Stimulated activated CD4-positive, alpha-beta T cell treated with anti-CD3 and anti-CD28 coated beads, TNF-alpha, amount 100 ng/mL, for 1 hour (primary cell): Measurements from ENCODE around the gene XRCC6.
"Not testable (repeated sequence)": the region's sequence is repeated elsewhere in the genome, so short reads cannot be mapped to it uniquely, and the experiment has no call there.

ENCODE experiments used
- DNase-seq, 3 donors: peaks; one replicate each; pipeline ENCODE4 v3.0.0-alpha.2; 2020; ENCODE audit warnings: low read depth in 3 of 3, low spot score in 1 of 3

Gene XRCC6

DNA sequence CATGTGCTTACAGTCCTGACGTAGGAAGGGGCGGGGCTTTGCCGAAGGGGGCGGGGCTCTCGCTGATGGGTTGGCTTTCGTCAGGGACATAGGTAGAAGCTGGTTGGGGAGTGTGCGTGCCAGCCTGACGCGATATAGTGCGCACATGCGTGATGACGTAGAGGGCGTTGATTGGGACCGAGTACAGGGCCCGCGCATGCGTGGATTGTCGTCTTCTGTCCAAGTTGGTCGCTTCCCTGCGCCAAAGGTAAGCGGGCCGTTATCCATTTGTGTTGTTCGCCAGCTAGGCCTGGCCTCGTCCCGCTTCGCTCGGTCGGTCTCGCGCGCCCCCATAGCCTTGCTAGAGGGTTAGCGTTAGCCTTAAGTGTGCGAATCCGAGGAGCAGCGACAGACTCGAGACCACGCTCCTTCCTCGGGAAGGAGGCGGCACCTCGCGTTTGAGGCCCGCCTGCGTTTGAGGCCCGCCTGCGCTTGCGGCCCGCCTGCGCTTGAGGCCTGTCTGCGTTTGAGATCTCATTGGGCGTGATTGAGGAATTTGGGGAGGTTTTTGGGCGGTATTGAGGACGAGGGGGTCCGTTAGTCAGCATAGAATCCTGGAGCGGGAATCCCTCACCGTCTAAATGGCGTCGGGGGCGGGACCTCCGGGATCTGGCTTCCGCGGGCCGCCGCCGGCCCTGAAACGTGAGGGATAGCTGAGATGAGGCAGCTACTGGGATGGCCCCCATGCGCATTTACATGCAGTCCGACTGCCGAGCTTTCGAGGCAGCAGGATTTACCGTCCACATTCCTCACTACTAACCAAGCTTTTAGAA lies at the start of gene XRCC6:
Gene XRCC6 (plus strand): TSS at position 197 of the 812 bp plus-strand sequence. CDS start 710 bp downstream, outside the sequence.
- peak; percentile 100 for DNase-seq

DNA sequence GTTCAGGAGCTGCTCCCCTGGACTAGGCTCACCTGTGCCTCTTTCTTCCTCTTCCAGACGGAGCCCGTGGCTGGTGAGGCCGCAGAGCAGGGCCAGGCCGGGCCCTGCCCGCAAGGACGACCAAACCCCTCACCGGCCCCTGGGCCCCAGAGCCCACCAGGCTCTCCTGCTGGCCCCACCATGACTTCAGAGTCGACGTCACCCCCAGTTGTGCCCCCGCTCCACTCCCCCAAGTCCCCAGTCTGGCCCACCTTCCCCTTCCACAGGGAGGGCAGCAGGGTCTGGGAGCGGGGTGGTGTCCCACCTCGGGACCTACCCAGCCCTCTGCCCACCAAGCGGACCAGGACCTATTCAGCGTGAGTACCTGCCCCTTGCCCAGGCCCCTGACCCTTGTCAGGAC lies 49.3 kb upstream of the XRCC6 start:
- no peak for DNase-seq

DNA sequence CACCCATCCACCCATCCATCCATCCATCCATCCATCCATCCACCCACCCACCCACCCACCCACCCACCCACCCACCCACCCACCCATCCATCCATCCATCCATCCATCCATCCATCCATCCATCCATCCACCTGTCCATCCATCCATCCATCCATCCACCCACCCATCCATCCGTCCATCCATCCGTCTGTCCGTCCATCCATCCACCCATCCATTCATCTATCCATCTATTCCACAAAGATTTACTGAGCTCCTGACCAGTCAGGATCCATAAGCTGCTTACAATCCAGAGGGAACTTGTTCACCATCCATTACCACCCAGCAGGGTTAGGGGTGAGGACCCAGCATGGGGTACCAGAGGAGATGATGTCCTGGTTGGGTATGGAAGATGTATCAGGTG lies 48.8 kb upstream of the XRCC6 start:
- not testable (repeated sequence) for DNase-seq

DNA sequence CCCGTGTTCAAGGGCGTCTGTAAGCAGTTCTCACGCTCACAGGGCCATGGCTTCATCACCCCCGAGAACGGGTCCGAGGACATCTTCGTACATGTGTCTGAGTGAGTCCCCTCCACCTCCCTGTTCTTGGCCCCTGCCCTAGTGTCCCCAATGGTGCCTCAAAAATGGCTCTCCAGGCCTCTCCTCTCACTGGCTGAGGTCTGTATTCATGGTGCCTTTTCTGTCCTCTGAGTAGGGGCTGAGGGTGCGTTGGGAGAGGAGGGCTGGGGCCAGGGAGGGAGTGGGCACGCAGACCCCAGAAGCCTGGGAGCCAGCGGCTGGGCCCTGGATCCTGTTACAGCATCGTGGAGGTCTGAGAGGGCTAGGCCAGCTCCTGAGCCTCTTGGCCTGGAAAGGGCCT lies 47.4 kb upstream of the XRCC6 start:
- no peak for DNase-seq

DNA sequence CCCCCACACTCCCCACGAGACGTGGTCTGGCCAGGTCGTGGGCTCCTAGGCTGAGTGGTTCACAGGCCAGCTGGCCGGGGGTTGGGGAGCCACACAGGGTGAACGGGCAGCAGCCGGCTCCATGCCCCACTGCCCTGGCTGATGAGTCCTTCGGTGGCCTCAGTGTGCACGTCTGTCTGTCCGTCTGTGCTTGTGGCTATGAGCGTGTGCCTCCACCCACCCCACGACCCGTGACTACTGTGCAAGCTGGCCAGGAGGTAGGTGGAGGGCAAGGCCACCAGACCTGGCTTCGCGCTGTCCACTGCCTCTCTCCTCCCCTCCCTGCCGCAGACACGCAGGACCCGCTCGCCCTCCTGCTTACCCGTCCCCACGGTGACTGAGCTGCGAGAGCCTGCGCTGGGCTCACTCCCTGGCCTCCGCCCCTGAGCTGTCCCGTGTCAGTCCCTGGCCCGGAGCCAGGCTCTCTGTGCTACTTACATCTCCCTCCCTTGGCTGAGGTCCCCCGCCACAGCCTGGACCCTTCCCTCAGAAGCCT lies 46.2 kb upstream of the XRCC6 start:
- DNase-seq: no peak

DNA sequence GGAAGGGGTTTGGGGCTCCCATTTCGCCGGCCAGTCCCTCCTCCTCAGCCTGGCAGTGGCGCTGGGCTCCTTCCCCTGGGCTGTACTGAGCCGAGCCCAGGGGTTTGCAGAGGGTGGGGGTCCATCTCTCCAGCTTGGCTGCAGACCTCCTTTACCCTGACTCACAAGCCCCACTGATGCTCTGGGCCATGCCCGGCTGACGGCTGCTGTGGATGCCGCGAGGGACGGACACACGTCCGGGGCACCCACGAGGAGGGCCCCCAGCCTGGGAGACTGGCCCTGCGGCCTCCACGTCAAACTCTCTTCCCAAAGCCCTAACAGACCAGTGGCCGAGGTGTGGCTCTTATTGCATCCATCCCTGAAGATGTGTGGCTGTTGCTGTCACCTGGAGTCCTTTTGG lies 45.6 kb upstream of the XRCC6 start:
- DNase-seq: no peak

DNA sequence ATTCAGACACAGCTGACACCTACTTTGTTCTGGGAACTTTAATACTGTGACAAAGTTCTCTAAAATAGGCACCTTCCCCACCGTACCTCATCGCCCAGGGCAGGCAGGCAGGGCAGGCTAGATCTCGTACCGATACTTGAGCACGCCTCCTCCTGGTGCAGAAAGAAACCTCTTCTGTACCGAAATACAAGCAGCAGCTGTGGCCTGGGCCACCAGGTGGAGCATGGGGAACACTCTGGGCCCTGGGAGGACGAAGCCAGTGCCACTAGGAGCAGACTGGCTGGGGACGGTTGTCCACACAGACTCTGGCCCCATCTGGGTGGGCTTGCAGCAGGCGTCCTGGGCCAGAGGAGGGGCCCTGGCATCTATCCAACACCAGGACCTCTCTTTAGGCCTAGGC lies 44.2 kb upstream of the XRCC6 start:
- DNase-seq: no peak

DNA sequence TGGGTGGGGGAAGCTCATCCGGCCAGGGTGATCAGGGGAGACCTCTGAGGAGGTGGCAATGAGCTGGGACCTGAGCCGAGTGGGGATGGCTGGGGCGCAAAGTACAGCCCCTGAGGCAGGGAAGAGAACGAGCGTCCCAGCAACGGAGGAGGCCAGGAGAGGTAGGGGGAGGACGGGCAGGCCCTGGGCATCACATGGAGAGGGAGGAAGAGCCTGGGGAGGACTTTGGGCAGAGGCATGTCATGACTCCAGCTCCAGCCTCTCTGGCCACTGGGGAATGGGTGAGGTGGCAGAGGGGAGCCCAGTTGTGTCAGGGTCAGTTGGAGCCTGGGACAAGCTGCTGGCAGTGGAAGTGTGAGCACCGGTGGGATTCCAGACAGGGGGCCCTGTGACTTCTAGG lies 43.0 kb upstream of the XRCC6 start:
- DNase-seq: no peak

DNA sequence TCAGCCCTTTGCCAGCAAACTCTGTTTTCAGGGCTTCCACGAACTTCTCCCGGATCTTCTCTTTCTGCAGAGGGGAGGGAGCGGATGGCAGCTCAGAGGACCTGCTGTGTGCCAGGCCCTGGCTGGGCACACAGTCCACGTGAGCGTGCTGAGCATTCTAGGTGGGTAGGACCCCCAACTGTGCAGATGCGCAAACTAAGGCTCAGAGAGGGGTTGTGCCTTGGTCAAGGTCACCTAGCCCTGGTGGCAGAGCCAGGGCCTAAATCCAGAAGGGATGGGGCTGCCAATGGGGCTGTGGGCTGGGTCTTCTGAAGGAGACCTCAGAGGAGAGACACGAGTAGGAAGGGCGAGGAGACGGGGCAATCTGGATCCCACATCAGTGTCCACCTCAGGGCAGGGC lies 42.3 kb upstream of the XRCC6 start:
- DNase-seq: no peak

DNA sequence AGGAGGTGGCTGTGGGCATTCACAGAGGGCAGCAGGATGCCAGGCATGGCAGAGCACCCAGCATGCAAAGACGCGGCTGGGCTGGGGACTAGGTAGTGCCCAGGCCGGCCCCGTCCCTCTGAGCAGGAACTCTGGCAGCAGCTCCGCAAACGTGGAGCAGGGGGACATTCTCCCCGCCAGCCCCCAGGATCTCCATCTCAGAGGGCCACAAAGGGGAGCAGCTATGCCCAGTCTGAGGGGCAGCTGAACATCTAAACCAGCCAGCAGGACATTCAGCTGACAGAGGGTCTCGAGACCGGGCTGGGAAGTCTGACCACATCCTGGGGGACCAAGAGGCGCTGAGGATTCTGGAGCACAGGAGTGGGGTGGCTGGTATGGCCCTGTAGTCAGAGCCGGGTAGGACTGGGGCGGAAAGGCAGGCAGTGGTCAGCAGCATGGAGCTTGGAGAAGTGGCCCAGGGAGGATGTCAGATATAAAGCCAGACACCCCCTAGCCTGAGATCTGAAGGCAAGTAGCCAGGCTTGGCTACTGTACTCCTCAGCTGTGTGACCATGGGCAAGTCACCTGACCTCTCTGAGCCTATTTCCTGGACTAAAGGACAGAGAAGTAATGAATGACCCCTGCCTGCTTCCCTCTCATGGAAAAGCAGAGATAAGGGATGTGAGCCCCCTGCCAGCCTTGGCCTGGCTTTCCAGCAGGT lies 41.6 kb upstream of the XRCC6 start:
- DNase-seq: no peak

DNA sequence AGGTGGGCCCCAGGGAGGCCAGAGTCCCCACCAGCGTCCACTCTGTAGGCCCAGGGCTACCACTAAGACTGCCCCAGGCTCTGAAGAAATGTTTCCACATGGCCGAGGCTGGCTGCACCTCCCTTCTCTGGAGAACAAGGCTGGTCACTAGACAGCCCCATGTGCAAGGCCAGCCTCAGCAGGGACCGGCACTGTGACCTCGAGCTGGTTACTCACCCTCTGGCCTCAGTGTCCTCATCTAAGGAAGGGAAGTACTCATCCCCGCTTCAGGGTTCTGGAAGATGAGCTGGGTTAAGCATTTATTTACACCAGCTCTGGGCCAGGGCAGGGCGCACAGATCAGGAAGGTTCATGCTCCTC lies 41.1 kb upstream of the XRCC6 start:
- no peak for DNase-seq

DNA sequence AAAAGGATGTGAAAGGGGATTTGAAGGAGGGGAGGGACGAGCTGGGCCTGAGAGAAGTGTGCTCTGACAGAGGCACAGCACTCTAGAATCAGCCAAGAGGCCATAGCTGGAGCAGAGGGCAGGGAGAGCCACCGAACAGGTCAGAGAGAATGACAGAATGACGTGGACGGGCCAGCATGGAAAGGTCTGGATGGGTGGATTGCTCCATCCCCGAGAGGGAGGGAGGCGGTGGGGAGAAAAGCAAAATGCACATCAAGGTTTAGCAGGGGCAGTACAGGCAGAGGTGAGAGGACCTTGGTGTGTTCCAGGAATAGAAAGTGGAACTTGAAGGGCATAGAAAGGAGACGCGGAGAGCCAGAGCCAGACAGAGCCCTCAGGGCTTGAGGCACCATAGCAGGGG lies 38.4 kb upstream of the XRCC6 start:
- DNase-seq: no peak

DNA sequence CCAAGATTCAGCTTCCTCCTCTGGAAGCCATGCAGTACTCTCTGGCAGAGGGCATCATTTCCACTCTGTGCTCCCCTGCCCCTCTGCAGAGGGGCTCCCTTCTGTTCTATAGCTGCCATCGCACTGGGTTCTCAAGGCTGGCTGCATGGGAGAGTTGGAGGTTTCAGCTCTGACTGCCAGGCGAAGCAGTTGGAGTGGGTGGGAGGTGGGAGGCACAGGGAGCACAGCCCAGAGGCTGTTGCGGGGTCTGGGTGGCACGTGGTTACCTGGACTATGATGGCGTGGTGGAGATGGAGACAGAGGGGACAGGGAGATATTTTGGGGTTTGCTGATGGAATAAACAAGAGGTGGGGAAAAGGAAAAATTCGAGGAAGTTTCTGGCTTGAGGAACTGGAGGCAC lies 36.2 kb upstream of the XRCC6 start:
- DNase-seq: no peak

DNA sequence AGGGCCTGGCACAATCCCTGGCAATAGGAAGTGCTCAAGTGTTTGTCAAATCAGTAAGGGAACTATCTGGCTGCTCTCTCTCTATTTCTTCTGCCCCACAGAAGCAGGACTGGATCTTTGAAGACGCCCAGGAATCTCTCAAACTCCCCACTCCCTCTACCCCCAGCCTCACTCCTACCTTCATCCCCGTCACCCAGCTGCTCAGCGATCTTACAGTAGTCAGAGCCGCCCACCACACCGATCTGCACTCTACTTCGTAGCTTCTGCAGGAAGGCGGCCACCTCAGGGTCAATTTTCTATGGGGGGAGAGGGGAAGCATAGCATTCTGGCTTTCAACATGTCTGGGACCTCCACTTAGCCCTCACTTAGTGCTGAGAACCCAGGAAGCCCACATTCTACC lies 35.2 kb upstream of the XRCC6 start:
- DNase-seq: no peak

DNA sequence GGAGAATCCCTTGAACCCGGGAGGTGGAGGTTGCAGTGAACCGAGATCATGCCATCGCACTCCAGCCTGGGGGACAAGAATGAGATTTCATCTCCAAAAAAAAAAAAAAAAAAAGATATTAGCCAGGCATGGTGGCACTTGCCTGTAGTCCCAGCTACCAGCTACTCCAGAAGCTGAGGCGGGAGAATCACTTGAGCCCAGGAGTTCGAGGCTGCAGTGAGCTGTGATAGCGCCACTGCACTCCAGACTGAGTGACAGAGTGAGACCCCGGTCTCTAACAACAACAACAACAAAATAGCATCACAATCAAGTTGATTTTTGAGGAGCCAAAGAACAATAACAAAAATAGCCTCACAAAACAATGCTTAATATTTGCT lies 33.8 kb upstream of the XRCC6 start:
- no peak for DNase-seq

DNA sequence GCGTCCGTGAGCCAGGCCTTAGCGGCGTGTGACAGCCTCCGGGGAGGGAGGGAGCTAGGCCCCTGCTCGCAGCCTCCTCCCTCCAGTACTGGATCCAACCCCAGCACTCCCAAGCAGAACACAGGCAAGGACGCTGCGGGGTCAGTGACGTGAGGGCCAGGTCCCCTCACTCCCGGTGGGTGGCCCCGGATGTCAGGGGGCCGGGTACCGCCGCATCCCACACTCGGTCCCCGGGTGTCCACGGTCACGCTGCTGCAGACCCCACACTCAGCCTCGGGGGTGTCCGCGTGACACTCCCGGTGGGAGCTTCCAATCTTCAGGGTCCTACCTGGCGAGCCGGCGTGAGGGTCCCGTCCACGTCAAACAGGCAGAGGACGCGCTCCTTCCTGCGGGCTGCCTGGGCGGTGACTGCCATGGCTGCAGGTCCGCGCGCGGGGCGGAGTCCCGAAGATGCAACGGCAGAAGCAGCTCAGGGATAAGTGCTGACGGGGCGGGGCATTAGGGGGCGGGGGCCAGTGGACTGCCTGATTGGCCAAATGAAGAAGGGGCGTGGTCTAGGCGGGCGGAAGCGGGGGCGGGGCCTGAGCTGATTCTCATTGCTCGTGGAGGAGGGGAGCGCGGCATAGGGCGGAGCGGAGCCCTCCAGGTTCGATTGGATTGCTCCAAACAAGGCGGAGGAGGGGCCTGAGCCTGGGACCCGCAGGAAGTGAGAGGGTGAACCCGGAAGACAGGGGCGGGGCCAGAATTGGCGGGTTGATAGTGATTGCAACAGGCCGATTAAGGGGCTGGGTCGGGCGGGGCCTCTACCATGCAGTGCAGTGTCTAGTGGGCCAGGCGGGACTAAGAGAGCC lies 31.5 kb upstream of the XRCC6 start, which contains the start of gene PMM1:
Gene PMM1 (minus strand): TSS at position 450 of the 851 bp plus-strand sequence. CDS start 35 bp downstream, at position 415.
- peak; percentile 100 for DNase-seq

DNA sequence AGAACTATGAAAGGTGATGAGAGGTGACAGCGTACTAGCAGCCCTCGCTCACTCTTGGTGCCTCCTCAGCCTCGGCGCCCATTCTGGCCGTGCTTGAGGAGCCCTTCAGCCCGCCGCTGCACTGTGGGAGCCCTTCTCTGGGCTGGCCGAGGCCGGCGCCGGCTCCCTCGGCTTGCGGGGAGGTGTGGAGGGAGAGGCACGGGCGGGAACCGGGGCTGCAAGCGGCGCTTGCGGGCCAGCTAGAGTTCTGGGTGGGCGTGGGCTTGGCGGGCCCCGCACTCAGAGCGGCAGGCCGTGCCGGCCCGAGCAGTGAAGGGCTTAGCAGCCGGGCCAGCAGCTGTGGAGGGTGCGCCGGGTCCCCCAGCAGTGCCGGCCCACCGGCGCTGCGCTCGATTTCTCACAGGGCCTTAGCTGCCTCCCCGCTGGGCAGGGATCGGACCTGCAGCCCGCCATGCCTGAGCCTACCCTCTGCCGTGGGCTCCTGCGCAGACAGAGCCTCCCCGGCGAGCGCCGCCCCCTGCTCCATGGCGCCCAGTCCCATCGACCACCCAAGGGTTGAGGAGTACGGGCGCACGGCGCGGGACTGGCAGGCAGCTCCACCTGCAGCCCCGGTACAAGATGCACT lies 27.6 kb upstream of the XRCC6 start:
- DNase-seq: not testable (repeated sequence)

DNA sequence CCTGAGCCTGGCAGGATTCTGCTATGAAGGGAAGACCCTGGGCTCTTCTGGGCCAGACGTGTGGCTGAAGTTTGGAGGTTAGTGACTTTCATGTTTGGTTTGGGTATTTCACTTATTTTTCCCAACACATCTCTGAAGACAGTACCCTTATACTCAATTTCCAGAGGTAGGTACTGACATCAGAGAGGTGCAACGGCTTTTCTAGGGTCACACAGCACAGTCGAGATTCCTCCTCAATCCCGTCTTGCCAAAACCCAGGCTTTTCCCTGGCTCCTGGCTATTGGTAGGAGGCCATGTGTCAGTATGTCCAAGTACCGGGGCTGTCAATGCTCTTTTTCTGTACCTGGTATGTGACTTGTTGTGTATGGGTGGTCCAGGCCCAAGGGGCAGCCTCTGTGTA lies 25.4 kb upstream of the XRCC6 start:
- DNase-seq: no peak

DNA sequence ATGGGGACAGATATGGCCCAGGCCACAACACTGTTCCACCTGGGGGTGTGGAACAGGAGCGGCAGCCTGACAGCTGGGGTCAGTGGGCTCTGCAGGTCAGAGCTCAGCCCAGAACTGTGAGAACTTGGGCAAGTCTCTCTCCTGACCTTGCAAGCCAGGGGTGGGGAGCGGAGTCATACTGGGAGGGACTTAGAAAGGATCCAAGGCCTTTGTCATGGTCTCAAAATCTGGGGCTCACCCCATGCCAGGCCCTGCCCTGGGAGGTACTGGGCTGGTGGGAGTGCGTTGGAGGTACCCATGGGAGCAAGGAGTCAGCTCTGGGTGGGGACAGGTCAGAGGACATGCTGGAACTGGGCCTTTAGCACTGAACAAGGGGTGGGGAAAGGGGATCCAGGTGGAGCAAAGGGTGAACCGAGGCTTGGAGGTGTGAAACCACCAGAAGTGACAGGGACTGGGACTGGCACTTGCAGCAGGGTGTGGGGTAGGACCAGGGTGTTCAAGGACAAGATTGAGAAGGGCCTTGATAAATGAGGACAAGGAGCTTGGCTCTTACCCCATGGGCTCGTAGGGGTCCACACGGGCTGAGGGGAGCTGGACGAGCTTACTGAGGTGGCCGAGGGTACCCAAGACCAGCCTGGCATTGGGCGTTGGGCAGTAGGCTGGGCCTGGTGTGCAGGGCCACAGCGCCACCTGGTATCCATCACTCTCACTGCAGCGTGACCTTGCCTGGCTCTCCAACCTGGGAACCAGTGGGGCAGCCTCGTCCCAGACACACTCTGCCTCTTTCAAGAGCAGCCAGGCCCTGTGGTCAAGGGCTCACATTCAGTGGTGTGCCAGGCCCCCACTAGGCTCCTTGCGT lies 24.1 kb upstream of the XRCC6 start:
- DNase-seq: peak in 1 of 3 donors; percentile 14

DNA sequence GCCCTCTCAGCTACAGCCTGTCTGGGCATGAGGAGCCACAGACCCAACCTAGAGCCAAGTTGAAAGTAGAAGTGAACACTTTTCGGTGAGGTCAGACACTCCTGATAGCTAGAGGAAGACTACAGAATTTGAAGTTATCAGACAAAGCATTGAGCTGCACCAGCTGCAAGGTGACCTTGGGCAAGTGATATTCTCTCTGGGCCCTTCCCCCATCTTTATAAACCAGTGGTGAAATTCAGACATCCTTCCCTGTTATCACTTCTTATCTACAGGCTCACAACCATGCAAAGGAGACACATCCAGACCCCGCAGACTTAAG lies 23.5 kb upstream of the XRCC6 start:
- no peak for DNase-seq
